Transverse colon (tissue), 4 donors: ENCODE results near the gene KLHL13. TPM values are rescaled to one million over a fixed set of nuclear protein-coding genes. Genes with fewer than 3 reads are reported as not detected.

Experiments used
- DNase-seq: peaks from one replicate; pipeline ENCODE4 v3.0.0-alpha.2; 2019
- H3K27ac ChIP-seq, 4 donors: fragments of 200-600 bp; sonication (generic); 2 replicates each; pipeline ENCODE4 v1.5.1; 2016 to 2018; ENCODE audit warnings: inconsistent platforms in 4 of 4
- H3K27me3 ChIP-seq: fragments of 200-600 bp; sonication (generic); 2 replicates; pipeline ENCODE4 v1.5.1; 2017; ENCODE audit warnings: inconsistent platforms
- H3K36me3 ChIP-seq, 4 donors: fragments of 200-600 bp; sonication (generic); 2 replicates each; pipeline ENCODE4 v1.5.1; 2017 to 2019; ENCODE audit warnings: inconsistent platforms in 4 of 4
- H3K4me1 ChIP-seq, 4 donors: fragments of 200-600 bp; sonication (generic); 2 replicates each; pipeline ENCODE4 v1.5.1; 2017 to 2020; ENCODE audit warnings: inconsistent platforms in 4 of 4
- H3K4me3 ChIP-seq, 4 donors: fragments of 200-600 bp; sonication (generic); 1 replicate in 1 of 4; 2 replicates in 3 of 4; pipeline versions ENCODE4 v1.5.1 to v1.6.1; 2017 to 2019; ENCODE audit warnings: inconsistent platforms in 4 of 4
- H3K9me3 ChIP-seq, 2 donors: fragments of 200-600 bp; sonication (generic); 2 replicates each; pipeline ENCODE4 v1.5.1; 2017 to 2019; ENCODE audit warnings: inconsistent platforms in 2 of 2
- CTCF ChIP-seq, 5 experiments: fragments of 200-600 bp in 3 of 5; fragments of 450-650 bp in 2 of 5; sonication (generic) in 3 of 5; IDR thresholded peaks; 1 replicate in 2 of 5; 2 replicates in 3 of 5; pipeline ENCODE4 v1.5.1; 2016 to 2017; ENCODE audit warnings: antibody characterized with exemption in 5 of 5, inconsistent platforms in 3 of 5, mild to moderate bottlenecking in 2 of 5, moderate library complexity in 1 of 5
- EP300 ChIP-seq: sonication (generic); formaldehyde crosslinking; IDR thresholded peaks from one replicate; pipeline ENCODE4 v1.6.1; 2017; ENCODE audit warnings: antibody characterized with exemption, low read depth
- POLR2A ChIP-seq: fragments of 450-650 bp; IDR thresholded peaks from one replicate; pipeline ENCODE4 v1.6.1; 2016; ENCODE audit warnings: antibody characterized with exemption, mild to moderate bottlenecking, moderate library complexity
- POLR2AphosphoS5 ChIP-seq, 3 donors: sonication (generic); formaldehyde crosslinking; IDR thresholded peaks; one replicate each; pipeline ENCODE4 v1.6.1; 2016; ENCODE audit warnings: antibody characterized with exemption in 3 of 3
- WGBS, 2 donors: methylation state at CpG; one replicate each; pipeline ENCODE4 v1.1.5; 2018; ENCODE audit warnings: low coverage in 1 of 2; 5-methylcytosine and 5-hydroxymethylcytosine counted together
- in situ Hi-C, 4 donors: fragments of 200-750 bp; cut with MboI; loops; one replicate each; pipeline versions ENCODE4 v1.15.0 to v1.15.1; 2017; ENCODE audit warnings: low sequenced_read_pairs in 3 of 4, low pct_ligation_motif_present in 1 of 4, low pct_unique_long_range_greater_than_20kb in 1 of 4
- intact Hi-C: fragments of 100-400 bp; cut with DNase I; formaldehyde crosslinking; loops from one replicate; pipeline ENCODE4 v1.15.1; 2023; ENCODE audit warnings: low total_unique reads
- total RNA-seq, 4 donors: library from RNA; depleted of rRNA; stranded (reverse); fragments of >200 nt; gene quantifications; one replicate each; pipeline ENCODE4 v1.1.0, GENCODE V29; 2016

KLHL13 gene
- total RNA-seq, 4 donors from 2014 or later = 0.20 to 7.1 (median 2.7) TPM

GRCh38 chrX:117919755-117920154 lies 196.9 kb downstream of the KLHL13 start:
- in situ Hi-C loops = no loop called here
- Histone ChIP-seq H3K27me3 (no peaks in the 10 kb centered on the region), H3K27ac (no peak overlapping the region), H3K36me3 (no peaks in the 10 kb centered on the region), H3K9me3 (no peaks in the 10 kb centered on the region), H3K4me1 (no peaks in the 10 kb centered on the region), H3K4me3 (no peak overlapping the region)
- no peak for TF ChIP-seq CTCF (IDR thresholded peaks at IDR 0.05)
- TF ChIP-seq POLR2AphosphoS5 (IDR thresholded peaks at IDR 0.05) = no peak
- no peak for TF ChIP-seq EP300
- TF ChIP-seq POLR2A = no peak
- DNase-seq = no peak
- WGBS, 2 donors = 93 to 100% methylated on average over 1 of the region's 1 CpG
- intact Hi-C loops = no loop called here

GRCh38 chrX:117910216-117910615 lies 206.4 kb downstream of the KLHL13 start:
- TF ChIP-seq CTCF (IDR thresholded peaks at IDR 0.05) = no peak
- no peak for TF ChIP-seq POLR2AphosphoS5 (IDR thresholded peaks at IDR 0.05)
- TF ChIP-seq EP300 = no peak
- TF ChIP-seq POLR2A = no peak
- no peaks in the 10 kb centered on the region for H3K36me3 ChIP-seq
- no peaks in the 10 kb centered on the region for H3K4me1 ChIP-seq
- intact Hi-C loops (no loop called here), in situ Hi-C loops (no loop called here)
- H3K27ac ChIP-seq = no peak overlapping the region
- no peak for DNase-seq
- no peak overlapping the region for H3K4me3 ChIP-seq
- H3K9me3 ChIP-seq = no peaks in the 10 kb centered on the region
- WGBS, 2 donors = 70 to 89% methylated on average over 1 of the region's 1 CpG
- H3K27me3 ChIP-seq = no peaks in the 10 kb centered on the region

- H3K9me3 ChIP-seq = no peaks in the 10 kb centered on the region
- H3K36me3 ChIP-seq = no peaks in the 10 kb centered on the region
- no peak overlapping the region for H3K27ac ChIP-seq
- 50% methylated on average over 1 of the region's 1 CpG; no CpG with 5 or more reads in 1 of the 2 donors for WGBS, 2 donors
- DNase-seq = no peak
- H3K4me1 ChIP-seq = no peaks in the 10 kb centered on the region
- no peaks in the 10 kb centered on the region for H3K27me3 ChIP-seq
- in situ Hi-C loops (no loop called here), intact Hi-C loops (no loop called here)
- TF ChIP-seq POLR2A (no peak), CTCF (IDR thresholded peaks at IDR 0.05) (no peak), POLR2AphosphoS5 (IDR thresholded peaks at IDR 0.05) (no peak), EP300 (no peak)
- H3K4me3 ChIP-seq = no peak overlapping the region
Measured at GRCh38 chrX:117898226-117898625, 218.4 kb downstream of the KLHL13 start.

GRCh38 chrX:117895418-117895817 lies 221.2 kb downstream of the KLHL13 start:
- Histone ChIP-seq H3K27me3 (no peaks in the 10 kb centered on the region), H3K4me1 (no peaks in the 10 kb centered on the region), H3K36me3 (no peaks in the 10 kb centered on the region), H3K9me3 (no peaks in the 10 kb centered on the region), H3K27ac (no peak overlapping the region), H3K4me3 (no peak overlapping the region)
- no peak for DNase-seq
- TF ChIP-seq POLR2A = no peak
- no peak for TF ChIP-seq EP300
- TF ChIP-seq CTCF (IDR thresholded peaks at IDR 0.05) = no peak
- no peak for TF ChIP-seq POLR2AphosphoS5 (IDR thresholded peaks at IDR 0.05)
- intact Hi-C loops = no loop called here
- 52% methylated on average over 1 of the region's 1 CpG; no CpG with 5 or more reads in 1 of the 2 donors for WGBS, 2 donors
- in situ Hi-C loops = no loop called here
